Activated naive CD4-positive, alpha-beta T cell treated with anti-CD3 and anti-CD28 coated beads, Interleukin-2, amount 50 U/mL, for 24 hours (primary cell): Measurements from ENCODE around the gene HEG1.

Experiments
- H3K27ac Mint-ChIP-seq: one replicate; pipeline ENCODE4 v1.8.0; 2021; ENCODE audit warnings: mild to moderate bottlenecking, mixed read lengths
- H3K27me3 Mint-ChIP-seq: one replicate; pipeline ENCODE4 v1.8.0; 2021; ENCODE audit warnings: mixed read lengths
- H3K36me3 Mint-ChIP-seq: one replicate; pipeline ENCODE4 v1.8.0; 2021; ENCODE audit warnings: mixed read lengths
- H3K4me1 Mint-ChIP-seq: one replicate; pipeline ENCODE4 v1.8.0; 2021; ENCODE audit warnings: mixed read lengths
- H3K4me3 Mint-ChIP-seq: one replicate; pipeline ENCODE4 v1.8.0; 2021; ENCODE audit warnings: mild to moderate bottlenecking, mixed read lengths
- H3K9me3 Mint-ChIP-seq: one replicate; pipeline ENCODE4 v1.8.0; 2021; ENCODE audit warnings: mixed read lengths

Gene HEG1

GRCh38 chr3:124950026-124950425 is 105.8 kb downstream of the HEG1 start:
- no peak overlapping the region for H3K4me3 Mint-ChIP-seq
- no peaks in the 10 kb centered on the region for H3K9me3 Mint-ChIP-seq
- H3K36me3 Mint-ChIP-seq = no peaks in the 10 kb centered on the region
- H3K27ac Mint-ChIP-seq = no peak overlapping the region
- H3K27me3 Mint-ChIP-seq = no peaks in the 10 kb centered on the region
- no peaks in the 10 kb centered on the region for H3K4me1 Mint-ChIP-seq

DNA sequence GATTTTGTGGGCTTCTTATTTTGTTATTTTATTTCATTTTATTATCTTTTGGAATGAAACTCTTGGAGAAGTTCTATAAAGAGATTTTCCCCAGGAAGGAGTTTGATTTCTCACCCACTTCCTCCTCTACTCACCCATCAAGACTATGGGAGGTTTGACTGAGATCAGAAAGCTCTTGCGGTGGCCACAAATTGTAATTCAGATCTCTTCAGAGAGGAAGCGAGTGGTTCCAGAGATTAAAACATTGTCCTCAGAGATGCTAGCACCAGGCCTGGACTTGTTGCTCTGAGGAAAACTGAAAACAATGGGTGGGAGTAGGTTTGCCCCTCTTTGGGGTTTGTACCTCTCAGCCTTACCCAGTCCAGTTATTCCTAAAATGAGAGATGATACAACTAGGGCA is 113.2 kb downstream of the HEG1 start:
- Mint-ChIP-seq H3K4me1 (no peaks in the 10 kb centered on the region), H3K9me3 (no peaks in the 10 kb centered on the region), H3K4me3 (no peak overlapping the region), H3K27me3 (no peaks in the 10 kb centered on the region), H3K27ac (no peak overlapping the region), H3K36me3 (no peaks in the 10 kb centered on the region)

GRCh38 chr3:124941771-124942170 is 114.0 kb downstream of the HEG1 start:
- Mint-ChIP-seq H3K27me3 (no peaks in the 10 kb centered on the region), H3K4me1 (no peaks in the 10 kb centered on the region), H3K36me3 (no peaks in the 10 kb centered on the region), H3K9me3 (no peaks in the 10 kb centered on the region), H3K27ac (no peak overlapping the region), H3K4me3 (no peak overlapping the region)

DNA sequence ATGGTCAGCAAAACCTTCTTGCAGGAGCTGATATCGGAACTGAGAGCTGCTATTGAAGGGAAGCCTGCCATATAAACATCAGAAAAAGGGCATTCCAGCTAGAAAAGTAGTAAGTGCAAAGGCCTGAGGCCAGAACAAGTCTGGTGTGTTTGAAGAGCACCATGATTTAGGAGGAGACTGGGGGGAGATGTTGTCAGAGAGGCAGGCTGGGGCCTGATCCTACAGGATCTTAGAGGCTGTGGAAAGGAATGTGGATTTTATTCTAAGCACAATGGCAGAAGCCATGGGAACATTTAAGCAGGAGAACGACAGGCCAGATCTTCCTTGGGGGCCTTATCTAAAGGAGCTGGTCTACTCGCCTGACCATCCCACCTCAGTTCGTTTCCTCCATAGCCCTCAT is 116.1 kb downstream of the HEG1 start:
- no peaks in the 10 kb centered on the region for H3K9me3 Mint-ChIP-seq
- H3K36me3 Mint-ChIP-seq = no peaks in the 10 kb centered on the region
- H3K4me1 Mint-ChIP-seq = no peaks in the 10 kb centered on the region
- no peaks in the 10 kb centered on the region for H3K27me3 Mint-ChIP-seq
- no peak overlapping the region for H3K4me3 Mint-ChIP-seq
- H3K27ac Mint-ChIP-seq = no peak overlapping the region

GRCh38 chr3:124938896-124939295 is 116.9 kb downstream of the HEG1 start:
- Mint-ChIP-seq H3K9me3 (no peaks in the 10 kb centered on the region), H3K36me3 (no peaks in the 10 kb centered on the region), H3K4me3 (no peak overlapping the region), H3K27me3 (no peaks in the 10 kb centered on the region), H3K27ac (no peak overlapping the region), H3K4me1 (no peaks in the 10 kb centered on the region)

- H3K27ac Mint-ChIP-seq = no peak overlapping the region
- no peaks in the 10 kb centered on the region for H3K27me3 Mint-ChIP-seq
- H3K36me3 Mint-ChIP-seq = no peaks in the 10 kb centered on the region
- H3K4me3 Mint-ChIP-seq = no peak overlapping the region
- no peaks in the 10 kb centered on the region for H3K9me3 Mint-ChIP-seq
- H3K4me1 Mint-ChIP-seq = no peaks in the 10 kb centered on the region
Measured at GRCh38 chr3:124937049-124937448, 118.7 kb downstream of the HEG1 start.

GRCh38 chr3:124935794-124936542 is 119.8 kb downstream of the HEG1 start:
- no peaks in the 10 kb centered on the region for H3K27me3 Mint-ChIP-seq
- no peak overlapping the region for H3K4me3 Mint-ChIP-seq
- no peaks in the 10 kb centered on the region for H3K9me3 Mint-ChIP-seq
- H3K36me3 Mint-ChIP-seq = no peaks in the 10 kb centered on the region
- H3K4me1 Mint-ChIP-seq = no peaks in the 10 kb centered on the region
- H3K27ac Mint-ChIP-seq = no peak overlapping the region

GRCh38 chr3:124935264-124935663 is 120.5 kb downstream of the HEG1 start:
- Mint-ChIP-seq H3K9me3 (no peaks in the 10 kb centered on the region), H3K4me3 (no peak overlapping the region), H3K36me3 (no peaks in the 10 kb centered on the region), H3K27ac (no peak overlapping the region), H3K4me1 (no peaks in the 10 kb centered on the region), H3K27me3 (peaks cover 2% of the 10 kb centered on the region)

DNA sequence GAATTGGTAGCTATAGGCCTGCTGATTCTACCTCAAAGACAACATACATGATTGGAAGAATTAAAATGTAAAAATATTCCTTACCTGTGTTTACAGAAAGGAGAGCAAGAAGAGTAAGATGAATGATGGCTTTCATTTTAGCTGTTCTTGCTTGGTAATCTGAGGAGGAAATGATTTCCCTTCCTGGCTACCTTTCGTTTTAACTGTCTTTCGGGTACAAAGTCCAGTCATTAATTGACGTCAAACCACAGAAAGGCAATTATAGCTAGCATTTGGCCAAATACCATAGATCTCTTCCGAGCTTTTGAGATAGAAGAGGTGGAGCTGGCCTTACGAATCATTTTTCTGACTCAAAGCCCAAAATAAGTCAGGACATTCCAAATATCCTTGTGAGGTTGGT is 121.2 kb downstream of the HEG1 start, which contains the start of gene MUC13:
Gene MUC13, minus strand, starts transcription at position 175 of the 400 bp plus-strand sequence. Its CDS starts 39 bp downstream, at position 136.
- H3K36me3 Mint-ChIP-seq = no peaks in the 10 kb centered on the region
- peaks cover 2% of the 10 kb centered on the region for H3K27me3 Mint-ChIP-seq
- H3K4me3 Mint-ChIP-seq = no peak within 1 kb of the TSS
- H3K27ac Mint-ChIP-seq = no peak within 1 kb of the TSS
- H3K4me1 Mint-ChIP-seq = no peaks in the 10 kb centered on the region
- no peaks in the 10 kb centered on the region for H3K9me3 Mint-ChIP-seq

DNA sequence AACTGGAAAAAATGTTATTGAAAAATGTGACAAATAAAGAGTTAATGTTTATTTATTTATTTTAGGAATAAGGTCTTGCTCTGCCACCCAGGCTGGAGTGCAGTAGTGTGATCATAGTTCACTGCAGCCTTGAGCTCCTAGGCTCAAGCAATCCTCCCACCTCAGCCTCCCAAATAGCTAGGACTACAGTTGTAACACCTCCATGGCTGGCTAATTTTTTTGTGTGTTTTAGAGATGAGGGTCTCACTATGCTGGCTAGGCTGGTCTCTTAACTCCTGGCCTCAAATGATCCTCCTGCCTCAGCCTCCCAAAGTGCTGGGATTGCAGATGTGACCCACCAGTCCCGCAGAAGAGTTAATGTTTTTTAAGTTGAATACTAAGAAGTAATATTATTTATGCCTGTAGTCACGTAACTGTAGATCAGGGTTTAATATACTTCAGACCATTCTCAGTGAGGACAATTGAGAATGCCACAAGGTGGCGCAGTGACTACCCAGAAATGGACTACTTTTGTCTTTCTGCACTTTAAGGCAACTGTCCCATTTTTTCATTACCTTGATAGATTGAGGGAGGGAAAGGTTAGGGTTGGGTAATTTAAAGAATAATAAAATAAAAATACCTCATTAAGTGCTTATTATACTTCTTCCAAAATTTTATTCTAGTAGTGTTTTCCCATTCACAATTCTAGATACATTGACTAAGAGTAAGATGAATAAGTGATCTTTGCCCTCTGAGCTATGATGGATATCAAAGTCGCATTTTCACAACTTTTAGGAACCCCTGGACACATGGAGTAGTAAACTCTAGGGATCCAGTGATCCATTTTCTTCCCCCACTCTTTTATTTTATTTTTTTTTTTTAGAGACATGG is 127.2 kb downstream of the HEG1 start:
- Mint-ChIP-seq H3K27me3 (peaks cover 2% of the 10 kb centered on the region), H3K4me1 (no peaks in the 10 kb centered on the region), H3K9me3 (no peaks in the 10 kb centered on the region), H3K4me3 (no peak overlapping the region), H3K27ac (no peak overlapping the region), H3K36me3 (no peaks in the 10 kb centered on the region)

- H3K27ac Mint-ChIP-seq = no peak overlapping the region
- H3K36me3 Mint-ChIP-seq = no peaks in the 10 kb centered on the region
- H3K4me1 Mint-ChIP-seq = no peaks in the 10 kb centered on the region
- peaks cover 3% of the 10 kb centered on the region for H3K27me3 Mint-ChIP-seq
- no peaks in the 10 kb centered on the region for H3K9me3 Mint-ChIP-seq
- no peak overlapping the region for H3K4me3 Mint-ChIP-seq
Measured at GRCh38 chr3:124927574-124928045, 128.2 kb downstream of the HEG1 start.

GRCh38 chr3:124926426-124927101 is 129.2 kb downstream of the HEG1 start:
- Mint-ChIP-seq H3K4me3 (no peak overlapping the region), H3K9me3 (no peaks in the 10 kb centered on the region), H3K36me3 (no peaks in the 10 kb centered on the region), H3K4me1 (no peaks in the 10 kb centered on the region), H3K27me3 (peaks cover 3% of the 10 kb centered on the region), H3K27ac (no peak overlapping the region)

GRCh38 chr3:124924741-124925140 is 131.1 kb downstream of the HEG1 start:
- H3K27ac Mint-ChIP-seq = no peak overlapping the region
- H3K27me3 Mint-ChIP-seq = peaks cover 2% of the 10 kb centered on the region
- no peaks in the 10 kb centered on the region for H3K36me3 Mint-ChIP-seq
- H3K9me3 Mint-ChIP-seq = no peaks in the 10 kb centered on the region
- no peak overlapping the region for H3K4me3 Mint-ChIP-seq
- no peaks in the 10 kb centered on the region for H3K4me1 Mint-ChIP-seq

DNA sequence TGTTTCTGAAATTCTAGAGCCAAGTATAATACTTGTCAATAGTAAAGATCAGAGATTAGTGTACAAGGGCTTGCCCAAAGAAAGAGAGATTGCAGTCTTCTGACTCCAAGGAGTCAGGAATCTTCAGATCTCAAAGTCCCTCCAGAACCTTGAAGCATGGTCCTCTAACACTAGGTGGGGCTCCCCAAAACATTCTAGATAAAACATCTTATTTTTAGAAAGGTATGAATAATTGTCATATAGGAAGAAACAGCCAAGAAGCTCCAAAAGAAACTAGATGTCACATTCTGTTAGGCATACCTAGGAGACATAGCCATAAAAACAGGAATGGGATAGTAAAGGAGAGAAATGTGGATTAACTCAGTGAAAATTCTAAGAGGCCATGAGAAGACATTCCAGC is 132.0 kb downstream of the HEG1 start:
- Mint-ChIP-seq H3K27ac (no peak overlapping the region), H3K9me3 (no peaks in the 10 kb centered on the region), H3K4me3 (no peak overlapping the region), H3K36me3 (no peaks in the 10 kb centered on the region), H3K27me3 (peaks cover 2% of the 10 kb centered on the region), H3K4me1 (no peaks in the 10 kb centered on the region)

- H3K27me3 Mint-ChIP-seq = peaks cover 2% of the 10 kb centered on the region
- H3K4me1 Mint-ChIP-seq = no peaks in the 10 kb centered on the region
- no peaks in the 10 kb centered on the region for H3K36me3 Mint-ChIP-seq
- H3K4me3 Mint-ChIP-seq = no peak overlapping the region
- H3K27ac Mint-ChIP-seq = no peak overlapping the region
- H3K9me3 Mint-ChIP-seq = no peaks in the 10 kb centered on the region
Measured at GRCh38 chr3:124920718-124921117, 135.1 kb downstream of the HEG1 start.

GRCh38 chr3:124919756-124920155 is 136.0 kb downstream of the HEG1 start:
- Mint-ChIP-seq H3K36me3 (no peaks in the 10 kb centered on the region), H3K4me3 (no peak overlapping the region), H3K27me3 (peaks cover 2% of the 10 kb centered on the region), H3K27ac (no peak overlapping the region), H3K9me3 (no peaks in the 10 kb centered on the region), H3K4me1 (no peaks in the 10 kb centered on the region)
